ENCODE measurements around the gene UFC1. TPM values are rescaled to one million over a fixed set of nuclear protein-coding genes. Genes with fewer than 3 reads are reported as not detected.

Gene UFC1
- total and polyA plus RNA-seq, 2 of the 13 experiments (the other 11 are each of a cell fraction or from before 2014, with no cell fraction given) = 72.8 to 85.2 TPM

DNA sequence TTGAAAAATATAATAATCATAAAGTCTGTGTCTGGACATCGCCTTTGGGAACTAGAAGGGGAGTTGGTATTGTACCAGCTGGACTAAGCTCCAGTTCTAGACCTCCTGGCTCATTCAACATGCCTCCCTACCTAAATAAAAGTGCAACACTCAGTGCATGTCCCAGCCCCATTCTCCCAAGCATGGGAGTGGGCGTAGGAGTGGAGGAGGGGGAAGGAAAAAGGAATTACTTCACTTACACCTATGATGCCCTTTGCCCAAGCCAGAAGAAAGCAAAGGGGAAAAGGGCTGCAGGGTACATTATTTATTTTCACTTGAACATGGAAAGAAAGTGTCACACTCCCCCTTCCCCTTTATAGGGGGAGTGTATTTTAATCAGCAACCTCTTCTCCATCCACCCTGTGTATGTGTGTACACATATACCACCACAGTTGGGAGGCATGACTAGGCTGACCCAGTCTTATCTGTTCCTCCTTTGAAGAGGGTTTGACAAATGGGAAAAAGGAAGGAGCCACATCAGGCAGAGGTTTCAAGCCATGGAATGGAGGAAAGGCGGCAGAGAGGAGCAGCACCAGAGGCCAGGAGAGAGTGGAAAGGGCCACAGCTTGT is 32.6 kb upstream of the UFC1 start:
- Histone ChIP-seq H3K9me3 (ENCODE audit: low read length) (no peaks in the 10 kb centered on the region), H3K4me2 (ENCODE audit: low read depth, low read length) (no peak overlapping the region), H3K79me2 (ENCODE audit: insufficient read depth, low read length) (peaks cover 34% of the 10 kb centered on the region), H3K4me3 (replicated peaks in 1 of 3; ENCODE audit: insufficient read depth in 1 of 3, low read depth in 2 of 3, low read length in 3 of 3) (no peak overlapping the region), H2AFZ (ENCODE audit: low read length) (no peak overlapping the region), H3K4me1 (ENCODE audit: insufficient read depth, low read length) (peaks cover 26% of the 10 kb centered on the region), H3K9ac (ENCODE audit: insufficient read depth, low read depth, low read length) (no peak overlapping the region), H3K27ac (ENCODE audit: extremely low read length, insufficient read depth, low read length) (no peak overlapping the region), H4K20me1 (ENCODE audit: insufficient read depth, low read length) (no peaks in the 10 kb centered on the region), H3K27me3 (ENCODE audit: control insufficient read depth in 1 of 2, insufficient read depth in 2 of 2, low read length in 2 of 2) (no peaks in the 10 kb centered on the region; a peak in 1 of 5 replicates), H3K36me3 (replicated peaks in 1 of 2; ENCODE audit: control insufficient read depth in 1 of 2, insufficient read depth in 2 of 2, low read length in 2 of 2) (peaks cover 21 to 61% of the 10 kb centered on the region in 2 experiments)
- ATAC-seq (no peak), DNase-seq (ENCODE audit: low spot score) (no peak), FAIRE-seq (no peak)
- TF ChIP-seq, protein P1, sequence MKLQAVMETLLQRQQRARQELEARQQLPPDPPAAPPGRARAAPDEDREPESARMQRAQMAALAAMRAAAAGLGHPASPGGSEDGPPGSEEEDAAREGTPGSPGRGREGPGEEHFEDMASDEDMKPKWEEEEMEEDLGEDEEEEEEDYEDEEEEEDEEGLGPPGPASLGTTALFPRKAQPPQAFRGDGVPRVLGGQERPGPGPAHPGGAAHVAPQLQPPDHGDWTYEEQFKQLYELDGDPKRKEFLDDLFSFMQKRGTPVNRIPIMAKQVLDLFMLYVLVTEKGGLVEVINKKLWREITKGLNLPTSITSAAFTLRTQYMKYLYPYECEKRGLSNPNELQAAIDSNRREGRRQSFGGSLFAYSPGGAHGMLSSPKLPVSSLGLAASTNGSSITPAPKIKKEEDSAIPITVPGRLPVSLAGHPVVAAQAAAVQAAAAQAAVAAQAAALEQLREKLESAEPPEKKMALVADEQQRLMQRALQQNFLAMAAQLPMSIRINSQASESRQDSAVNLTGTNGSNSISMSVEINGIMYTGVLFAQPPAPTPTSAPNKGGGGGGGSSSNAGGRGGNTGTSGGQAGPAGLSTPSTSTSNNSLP (IDR thresholded peaks at IDR 0.05; ENCODE audit: low read depth, low read length) = no peak
- TF ChIP-seq SPEN (CRISPR knock-in tag; IDR thresholded peaks at IDR 0.05; ENCODE audit: low read depth) (no peak), ZNF713 (CRISPR knock-in tag; IDR thresholded peaks at IDR 0.05) (no peak)
- 100% methylated on average over 3 of the region's 3 CpGs for WGBS (ENCODE audit: low lambda C conversion rate)
- in situ Hi-C loops (cut with HindIII; ENCODE audit: extremely low pct_ligation_motif_present, low pct_unique_long_range_greater_than_20kb) (no loop called here), intact Hi-C loops (cut with micrococcal nuclease; ENCODE audit: unreplicated experiment) (no loop called here)
- POLR2A ChIA-PET = interaction anchor here (0.7 kb wide), 1 partner anchor 47 kb away, joined by 4 read pairs; no protein-coding TSS in a partner anchor
- BruUV-seq (replicated peaks) = no TSS peak
- CTCF ChIA-PET (ENCODE audit: low intra/inter-chr PET ratio, low total read pairs) = no interaction called here

DNA sequence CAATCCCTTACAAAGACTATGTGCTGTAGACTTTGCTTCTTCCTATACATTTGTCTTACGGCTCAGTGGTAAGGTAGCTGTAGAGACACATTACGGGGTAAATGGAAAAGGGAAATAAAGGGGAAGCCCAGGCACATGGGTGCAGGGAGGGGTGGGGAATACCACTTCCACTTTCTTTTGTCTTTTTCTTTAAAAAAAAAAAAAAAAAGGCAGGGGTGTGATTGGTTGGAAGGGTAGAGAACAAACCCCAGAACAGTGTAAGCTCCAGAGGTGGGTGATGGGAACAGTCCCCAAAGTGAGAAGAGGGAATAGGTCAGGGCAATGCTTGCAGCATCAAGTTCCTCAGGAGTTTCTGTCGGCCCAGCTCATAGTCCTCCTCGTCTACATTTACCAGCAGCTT is 31.9 kb upstream of the UFC1 start:
- no peak for ATAC-seq
- Histone ChIP-seq H3K36me3 (replicated peaks in 1 of 2; ENCODE audit: control insufficient read depth in 1 of 2, insufficient read depth in 2 of 2, low read length in 2 of 2) (peaks cover 23 to 65% of the 10 kb centered on the region in 2 experiments), H2AFZ (ENCODE audit: low read length) (no peak overlapping the region)
- TF ChIP-seq, protein P2, sequence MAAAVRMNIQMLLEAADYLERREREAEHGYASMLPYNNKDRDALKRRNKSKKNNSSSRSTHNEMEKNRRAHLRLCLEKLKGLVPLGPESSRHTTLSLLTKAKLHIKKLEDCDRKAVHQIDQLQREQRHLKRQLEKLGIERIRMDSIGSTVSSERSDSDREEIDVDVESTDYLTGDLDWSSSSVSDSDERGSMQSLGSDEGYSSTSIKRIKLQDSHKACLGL (CRISPR knock-in tag; IDR thresholded peaks at IDR 0.05) = no peak
- TF ChIP-seq STAT5B (CRISPR knock-in tag; IDR thresholded peaks at IDR 0.05) (no peak), IRX3 (CRISPR knock-in tag; IDR thresholded peaks at IDR 0.05; ENCODE audit: borderline replicate concordance, low read depth) (no peak), TCF12 (IDR thresholded peaks at IDR 0.05) (no peak), TCF12 (CRISPR knock-in tag; IDR thresholded peaks at IDR 0.05) (no peak), ZNF550 (CRISPR knock-in tag; IDR thresholded peaks at IDR 0.05; ENCODE audit: borderline replicate concordance) (no peak)
- TF ChIP-seq, protein P3, sequence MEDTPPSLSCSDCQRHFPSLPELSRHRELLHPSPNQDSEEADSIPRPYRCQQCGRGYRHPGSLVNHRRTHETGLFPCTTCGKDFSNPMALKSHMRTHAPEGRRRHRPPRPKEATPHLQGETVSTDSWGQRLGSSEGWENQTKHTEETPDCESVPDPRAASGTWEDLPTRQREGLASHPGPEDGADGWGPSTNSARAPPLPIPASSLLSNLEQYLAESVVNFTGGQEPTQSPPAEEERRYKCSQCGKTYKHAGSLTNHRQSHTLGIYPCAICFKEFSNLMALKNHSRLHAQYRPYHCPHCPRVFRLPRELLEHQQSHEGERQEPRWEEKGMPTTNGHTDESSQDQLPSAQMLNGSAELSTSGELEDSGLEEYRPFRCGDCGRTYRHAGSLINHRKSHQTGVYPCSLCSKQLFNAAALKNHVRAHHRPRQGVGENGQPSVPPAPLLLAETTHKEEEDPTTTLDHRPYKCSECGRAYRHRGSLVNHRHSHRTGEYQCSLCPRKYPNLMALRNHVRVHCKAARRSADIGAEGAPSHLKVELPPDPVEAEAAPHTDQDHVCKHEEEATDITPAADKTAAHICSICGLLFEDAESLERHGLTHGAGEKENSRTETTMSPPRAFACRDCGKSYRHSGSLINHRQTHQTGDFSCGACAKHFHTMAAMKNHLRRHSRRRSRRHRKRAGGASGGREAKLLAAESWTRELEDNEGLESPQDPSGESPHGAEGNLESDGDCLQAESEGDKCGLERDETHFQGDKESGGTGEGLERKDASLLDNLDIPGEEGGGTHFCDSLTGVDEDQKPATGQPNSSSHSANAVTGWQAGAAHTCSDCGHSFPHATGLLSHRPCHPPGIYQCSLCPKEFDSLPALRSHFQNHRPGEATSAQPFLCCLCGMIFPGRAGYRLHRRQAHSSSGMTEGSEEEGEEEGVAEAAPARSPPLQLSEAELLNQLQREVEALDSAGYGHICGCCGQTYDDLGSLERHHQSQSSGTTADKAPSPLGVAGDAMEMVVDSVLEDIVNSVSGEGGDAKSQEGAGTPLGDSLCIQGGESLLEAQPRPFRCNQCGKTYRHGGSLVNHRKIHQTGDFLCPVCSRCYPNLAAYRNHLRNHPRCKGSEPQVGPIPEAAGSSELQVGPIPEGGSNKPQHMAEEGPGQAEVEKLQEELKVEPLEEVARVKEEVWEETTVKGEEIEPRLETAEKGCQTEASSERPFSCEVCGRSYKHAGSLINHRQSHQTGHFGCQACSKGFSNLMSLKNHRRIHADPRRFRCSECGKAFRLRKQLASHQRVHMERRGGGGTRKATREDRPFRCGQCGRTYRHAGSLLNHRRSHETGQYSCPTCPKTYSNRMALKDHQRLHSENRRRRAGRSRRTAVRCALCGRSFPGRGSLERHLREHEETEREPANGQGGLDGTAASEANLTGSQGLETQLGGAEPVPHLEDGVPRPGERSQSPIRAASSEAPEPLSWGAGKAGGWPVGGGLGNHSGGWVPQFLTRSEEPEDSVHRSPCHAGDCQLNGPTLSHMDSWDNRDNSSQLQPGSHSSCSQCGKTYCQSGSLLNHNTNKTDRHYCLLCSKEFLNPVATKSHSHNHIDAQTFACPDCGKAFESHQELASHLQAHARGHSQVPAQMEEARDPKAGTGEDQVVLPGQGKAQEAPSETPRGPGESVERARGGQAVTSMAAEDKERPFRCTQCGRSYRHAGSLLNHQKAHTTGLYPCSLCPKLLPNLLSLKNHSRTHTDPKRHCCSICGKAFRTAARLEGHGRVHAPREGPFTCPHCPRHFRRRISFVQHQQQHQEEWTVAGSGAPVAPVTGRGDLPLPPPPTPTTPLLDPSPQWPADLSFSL (CRISPR knock-in tag; IDR thresholded peaks at IDR 0.05) = no peak

More for the DNA sequence above, 31.9 kb upstream of the UFC1 start:
- Histone ChIP-seq H3K4me3 (replicated peaks in 1 of 3; ENCODE audit: insufficient read depth in 1 of 3, low read depth in 2 of 3, low read length in 3 of 3) (no peak overlapping the region), H3K4me1 (ENCODE audit: insufficient read depth, low read length) (peaks cover 19% of the 10 kb centered on the region), H4K20me1 (ENCODE audit: insufficient read depth, low read length) (no peaks in the 10 kb centered on the region), H3K9me3 (ENCODE audit: low read length) (no peaks in the 10 kb centered on the region), H3K27ac (ENCODE audit: extremely low read length, insufficient read depth, low read length) (no peak overlapping the region), H3K9ac (ENCODE audit: insufficient read depth, low read depth, low read length) (no peak overlapping the region), H3K79me2 (ENCODE audit: insufficient read depth, low read length) (peaks cover 28% of the 10 kb centered on the region), H3K27me3 (ENCODE audit: control insufficient read depth in 1 of 2, insufficient read depth in 2 of 2, low read length in 2 of 2) (no peaks in the 10 kb centered on the region; a peak in 1 of 5 replicates), H3K4me2 (ENCODE audit: low read depth, low read length) (no peak overlapping the region)
- FAIRE-seq (no peak), DNase-seq (ENCODE audit: low spot score) (no peak)
- BruUV-seq (replicated peaks) = no TSS peak
- POLR2A ChIA-PET = no interaction called here
- CTCF ChIA-PET (ENCODE audit: low intra/inter-chr PET ratio, low total read pairs) = no interaction called here
- in situ Hi-C loops (cut with HindIII; ENCODE audit: extremely low pct_ligation_motif_present, low pct_unique_long_range_greater_than_20kb) (no loop called here), intact Hi-C loops (cut with micrococcal nuclease; ENCODE audit: unreplicated experiment) (no loop called here)
- 100% methylated on average over 4 of the region's 4 CpGs for WGBS (ENCODE audit: low lambda C conversion rate)

Data from HepG2 (cell line).